Trophoblast cell (in vitro differentiated cells and primary cell): Measurements from ENCODE around the gene PALLD.

ENCODE experiments used
- DNase-seq, 2 donors: peaks; one replicate each; pipeline ENCODE4 v3.0.0-alpha.2; 2016
- H2AFZ ChIP-seq: 2 replicates; pipeline ENCODE4 v1.6.1; 2013; ENCODE audit warnings: low read length, moderate library complexity, mild to moderate bottlenecking; ENCODE audit not compliant: insufficient read depth, poor library complexity
- H2AK5ac ChIP-seq: 2 replicates; pipeline ENCODE4 v1.6.1; 2013; ENCODE audit warnings: mild to moderate bottlenecking, low read length
- H2BK120ac ChIP-seq: 2 replicates; pipeline ENCODE4 v1.6.1; 2013; ENCODE audit warnings: low read length, mild to moderate bottlenecking, moderate library complexity; ENCODE audit not compliant: insufficient read depth, poor library complexity
- H2BK12ac ChIP-seq: 2 replicates; pipeline ENCODE4 v1.6.1; 2013; ENCODE audit warnings: mild to moderate bottlenecking, low read length, moderate library complexity
- H2BK5ac ChIP-seq: 2 replicates; pipeline ENCODE4 v1.6.1; 2013; ENCODE audit warnings: low read length, low read depth, moderate library complexity, mild to moderate bottlenecking; ENCODE audit not compliant: poor library complexity
- H3K14ac ChIP-seq: 2 replicates; pipeline ENCODE4 v1.6.1; 2013; ENCODE audit warnings: mild to moderate bottlenecking, low read length
- H3K18ac ChIP-seq: 2 replicates; pipeline ENCODE4 v1.6.1; 2013; ENCODE audit warnings: mild to moderate bottlenecking, low read length
- H3K23ac ChIP-seq: 2 replicates; pipeline ENCODE4 v1.6.1; 2013; ENCODE audit warnings: low read length
- H3K27ac ChIP-seq: 2 replicates; pipeline ENCODE4 v1.5.1; 2013; ENCODE audit warnings: low read depth, mild to moderate bottlenecking, inconsistent platforms, low read length, moderate library complexity
- H3K27me3 ChIP-seq: 2 replicates; pipeline ENCODE4 v1.6.1; 2013; ENCODE audit warnings: inconsistent platforms, mild to moderate bottlenecking, low read length, moderate library complexity; ENCODE audit not compliant: insufficient read depth
- H3K36me3 ChIP-seq, 2 experiments: 1 replicate in 1 of 2; 2 replicates in 1 of 2; pipeline ENCODE4 v1.6.1; 2013; ENCODE audit warnings: low read length in 2 of 2, mild to moderate bottlenecking in 2 of 2, moderate library complexity in 1 of 2; ENCODE audit not compliant: insufficient read depth in 2 of 2, control insufficient read depth in 1 of 2
- H3K4ac ChIP-seq: 2 replicates; pipeline ENCODE4 v1.6.1; 2013; ENCODE audit warnings: low read depth, mild to moderate bottlenecking, low read length, moderate library complexity
- H3K4me1 ChIP-seq, 2 experiments: 1 replicate in 1 of 2; 2 replicates in 1 of 2; pipeline ENCODE4 v1.6.1; 2013; ENCODE audit warnings: low read length in 2 of 2, mild to moderate bottlenecking in 2 of 2, moderate library complexity in 1 of 2; ENCODE audit not compliant: insufficient read depth in 2 of 2, control insufficient read depth in 1 of 2
- H3K4me2 ChIP-seq: 2 replicates; pipeline ENCODE4 v1.6.1; 2013; ENCODE audit warnings: inconsistent platforms, mild to moderate bottlenecking, low read length, moderate library complexity
- H3K4me3 ChIP-seq: 2 replicates; pipeline ENCODE4 v1.5.1; 2013; ENCODE audit warnings: mild to moderate bottlenecking, low read depth, low read length, inconsistent platforms
- H3K79me1 ChIP-seq: one replicate; pipeline ENCODE4 v1.6.1; 2013; ENCODE audit warnings: low read length
- H3K79me2 ChIP-seq: 2 replicates; pipeline ENCODE4 v1.6.1; 2013; ENCODE audit warnings: low read length, mild to moderate bottlenecking; ENCODE audit not compliant: control insufficient read depth, insufficient read depth, poor library complexity
- H3K9ac ChIP-seq: 2 replicates; pipeline ENCODE4 v1.6.1; 2013; ENCODE audit warnings: mild to moderate bottlenecking, low read length
- H3K9me3 ChIP-seq: 2 replicates; pipeline ENCODE4 v1.6.1; 2013; ENCODE audit warnings: low read depth, mild to moderate bottlenecking, control low read depth, inconsistent platforms, low read length; ENCODE audit not compliant: insufficient read depth
- H4K12ac ChIP-seq: 2 replicates; pipeline ENCODE4 v1.6.1; 2013; ENCODE audit warnings: low read depth, mild to moderate bottlenecking, low read length, moderate library complexity
- H4K8ac ChIP-seq: 2 replicates; pipeline ENCODE4 v1.6.1; 2013; ENCODE audit warnings: low read depth, mild to moderate bottlenecking, low read length, moderate library complexity
- H4K91ac ChIP-seq: one replicate; pipeline ENCODE4 v1.6.1; 2013; ENCODE audit warnings: low read depth, mild to moderate bottlenecking, low read length, moderate library complexity
- WGBS: extraction: QIAGEN DNeasy Blood & Tissue Kit; methylation state at CpG from one replicate; pipeline ENCODE4 v1.1.7; 2013; ENCODE audit warnings: missing lambda C conversion rate; ENCODE audit not compliant: insufficient read length, insufficient coverage; ENCODE audit errors: extremely low coverage; 5-methylcytosine and 5-hydroxymethylcytosine counted together

The PALLD gene

DNA sequence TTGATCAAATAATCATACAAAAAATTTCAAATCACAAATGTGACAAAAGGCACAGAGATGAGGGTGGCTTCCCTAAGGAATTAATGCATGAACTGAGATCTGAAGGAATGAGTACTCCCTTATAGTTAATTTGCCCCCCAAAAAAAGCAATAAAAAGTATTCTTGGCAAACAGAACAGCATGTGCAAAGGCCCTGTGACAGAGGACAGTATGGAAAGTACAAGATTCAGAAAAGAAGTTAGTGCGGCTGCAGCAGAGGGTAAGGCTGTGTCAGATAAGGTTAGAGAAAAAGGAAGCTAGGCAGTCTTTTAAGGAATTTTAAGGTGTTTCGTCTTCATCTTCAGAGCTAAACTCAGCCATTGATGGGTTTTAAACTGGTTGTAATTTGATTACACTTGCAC, 23.9 kb upstream of the PALLD start:
- peaks cover 1% of the 10 kb centered on the region for H3K79me1 ChIP-seq
- H3K4ac ChIP-seq: no peak overlapping the region
- no CpG with 5 or more reads among the region's 2 CpGs for WGBS
- no peak overlapping the region for H3K27ac ChIP-seq
- H3K18ac ChIP-seq: no peak overlapping the region
- H3K9ac ChIP-seq: no peak overlapping the region
- H3K14ac ChIP-seq: no peak overlapping the region
- no peak overlapping the region for H3K4me3 ChIP-seq
- no peaks in the 10 kb centered on the region for H3K36me3 ChIP-seq
- no peak overlapping the region for H3K23ac ChIP-seq
- no peak overlapping the region for H2AK5ac ChIP-seq
- no peaks in the 10 kb centered on the region for H3K27me3 ChIP-seq
- no peak overlapping the region for H4K8ac ChIP-seq
- H2AFZ ChIP-seq: no peak overlapping the region
- H2BK120ac ChIP-seq: no peak overlapping the region
- no peak overlapping the region for H4K12ac ChIP-seq
- H2BK5ac ChIP-seq: no peak overlapping the region
- no peak for DNase-seq
- no peaks in the 10 kb centered on the region for H3K79me2 ChIP-seq
- H4K91ac ChIP-seq: no peak overlapping the region
- no peaks in the 10 kb centered on the region for H3K4me1 ChIP-seq
- no peak overlapping the region for H2BK12ac ChIP-seq
- H3K9me3 ChIP-seq: no peaks in the 10 kb centered on the region
- no peak overlapping the region for H3K4me2 ChIP-seq

DNA sequence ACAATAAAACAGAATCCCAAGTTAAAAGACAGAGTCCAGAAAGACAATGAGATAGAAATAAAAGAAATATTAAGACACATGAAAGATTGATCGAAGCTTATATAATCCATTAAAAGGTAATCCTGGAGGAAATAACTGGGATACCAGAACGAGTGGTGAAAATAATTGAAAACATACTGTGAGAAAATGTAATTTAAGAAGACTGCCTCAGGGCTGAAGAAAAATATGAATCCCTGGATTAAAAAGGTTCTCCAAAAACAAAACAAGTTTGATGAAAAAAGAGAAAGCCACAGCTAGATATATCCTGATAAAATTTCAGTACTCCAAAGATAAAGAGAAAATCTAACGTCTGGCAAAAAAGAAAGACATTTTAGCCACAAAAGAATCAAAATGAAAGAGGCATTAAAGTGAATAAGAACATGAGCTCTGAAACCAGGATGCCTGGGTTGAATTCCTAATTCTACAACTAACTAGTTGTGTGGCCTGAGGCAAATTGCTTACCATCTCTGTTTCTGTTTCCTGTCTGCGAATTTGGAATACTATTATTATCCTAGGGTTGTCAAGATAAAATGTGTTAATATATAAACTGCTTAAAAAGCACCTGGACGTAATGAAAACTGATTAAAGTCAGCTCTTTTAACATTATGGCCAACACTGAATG, 22.1 kb upstream of the PALLD start:
- H4K91ac ChIP-seq: no peak overlapping the region
- H3K4me1 ChIP-seq: no peaks in the 10 kb centered on the region
- H3K4me3 ChIP-seq: no peak overlapping the region
- no CpG with 5 or more reads among the region's 5 CpGs for WGBS
- no peak overlapping the region for H3K4ac ChIP-seq
- no peak overlapping the region for H2BK120ac ChIP-seq
- H3K79me1 ChIP-seq: peaks cover 1% of the 10 kb centered on the region
- H3K36me3 ChIP-seq: no peaks in the 10 kb centered on the region
- H3K27ac ChIP-seq: no peak overlapping the region
- H2AK5ac ChIP-seq: no peak overlapping the region
- H3K27me3 ChIP-seq: no peaks in the 10 kb centered on the region
- H3K23ac ChIP-seq: no peak overlapping the region
- H2AFZ ChIP-seq: no peak overlapping the region
- H3K9me3 ChIP-seq: no peaks in the 10 kb centered on the region
- no peaks in the 10 kb centered on the region for H3K79me2 ChIP-seq
- no peak overlapping the region for H3K9ac ChIP-seq
- DNase-seq: peak; percentile 42 to 78
- H3K4me2 ChIP-seq: no peak overlapping the region
- no peak overlapping the region for H2BK12ac ChIP-seq
- no peak overlapping the region for H4K12ac ChIP-seq
- H3K14ac ChIP-seq: no peak overlapping the region
- no peak overlapping the region for H2BK5ac ChIP-seq
- no peak overlapping the region for H4K8ac ChIP-seq
- H3K18ac ChIP-seq: no peak overlapping the region

DNA sequence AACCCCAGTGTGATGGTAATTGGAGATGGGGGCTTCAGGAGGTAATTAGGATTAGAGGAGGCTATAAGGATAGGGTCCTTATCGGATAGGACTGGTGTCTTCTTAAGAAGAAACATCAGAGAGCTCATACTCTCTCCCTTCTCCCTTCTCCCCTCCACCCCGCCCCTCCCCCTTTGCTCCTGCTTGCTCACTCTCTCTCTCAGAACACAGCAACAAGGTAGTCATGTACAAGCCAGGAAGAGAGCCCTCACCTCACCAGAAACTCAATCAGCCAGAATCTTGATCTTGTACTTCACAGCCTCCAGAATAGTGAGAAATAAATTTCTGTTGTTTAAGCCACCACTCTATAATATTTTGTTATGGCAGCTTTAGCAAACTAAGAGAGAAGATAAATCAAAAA, 21.1 kb upstream of the PALLD start:
- Histone ChIP-seq H3K14ac (no peak overlapping the region), H3K36me3 (no peaks in the 10 kb centered on the region), H2AFZ (no peak overlapping the region), H3K4me3 (no peak overlapping the region), H3K79me1 (peaks cover 6% of the 10 kb centered on the region), H4K91ac (no peak overlapping the region), H4K12ac (no peak overlapping the region), H3K4ac (no peak overlapping the region), H3K23ac (no peak overlapping the region), H2AK5ac (no peak overlapping the region), H3K79me2 (peaks cover 3% of the 10 kb centered on the region), H4K8ac (no peak overlapping the region), H3K9me3 (no peaks in the 10 kb centered on the region), H2BK12ac (no peak overlapping the region), H2BK5ac (no peak overlapping the region), H3K9ac (no peak overlapping the region), H3K4me1 (peaks cover 0 to 3% of the 10 kb centered on the region in 2 experiments), H2BK120ac (no peak overlapping the region), H3K27me3 (no peaks in the 10 kb centered on the region), H3K27ac (no peak overlapping the region), H3K18ac (no peak overlapping the region), H3K4me2 (no peak overlapping the region)
- no CpG with 5 or more reads among the region's 2 CpGs for WGBS
- peak in 1 of 2 donors; percentile 37 for DNase-seq

DNA sequence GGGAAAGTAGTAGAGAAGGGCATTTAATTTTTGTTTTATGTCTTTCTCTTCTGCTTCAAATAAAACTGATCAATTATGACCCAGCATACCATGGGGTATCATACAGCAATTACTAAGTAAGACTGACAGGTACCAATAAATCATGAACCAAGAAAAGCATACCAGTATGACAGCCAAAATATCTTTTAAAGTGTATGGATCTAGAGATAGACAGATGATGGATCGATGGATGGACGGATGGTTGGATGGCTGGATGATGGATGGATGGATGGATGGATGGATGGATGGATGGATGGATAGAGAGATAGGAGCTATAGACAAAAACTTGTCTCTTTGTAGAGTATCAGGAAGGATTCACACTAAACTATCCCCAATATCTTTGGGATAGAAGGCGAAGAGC, 18.0 kb upstream of the PALLD start:
- Histone ChIP-seq H4K8ac (no peak overlapping the region), H2AK5ac (no peak overlapping the region), H3K4ac (no peak overlapping the region), H2BK120ac (no peak overlapping the region), H4K12ac (no peak overlapping the region), H3K27ac (no peak overlapping the region), H3K27me3 (no peaks in the 10 kb centered on the region), H2BK5ac (no peak overlapping the region), H2AFZ (no peak overlapping the region), H3K36me3 (no peaks in the 10 kb centered on the region), H3K79me1 (peaks cover 6% of the 10 kb centered on the region), H3K14ac (no peak overlapping the region), H3K18ac (no peak overlapping the region), H2BK12ac (no peak overlapping the region), H3K4me3 (no peak overlapping the region), H3K9ac (no peak overlapping the region), H3K79me2 (peaks cover 3% of the 10 kb centered on the region), H3K4me2 (no peak overlapping the region), H3K4me1 (peaks cover 0 to 4% of the 10 kb centered on the region in 2 experiments), H3K9me3 (no peaks in the 10 kb centered on the region), H3K23ac (no peak overlapping the region), H4K91ac (no peak overlapping the region)
- DNase-seq: no peak
- 100% methylated on average over 2 of the region's 3 CpGs for WGBS
